ENCODE measurements around the gene ARHGAP24.

- TF ChIP-seq, protein P1, sequence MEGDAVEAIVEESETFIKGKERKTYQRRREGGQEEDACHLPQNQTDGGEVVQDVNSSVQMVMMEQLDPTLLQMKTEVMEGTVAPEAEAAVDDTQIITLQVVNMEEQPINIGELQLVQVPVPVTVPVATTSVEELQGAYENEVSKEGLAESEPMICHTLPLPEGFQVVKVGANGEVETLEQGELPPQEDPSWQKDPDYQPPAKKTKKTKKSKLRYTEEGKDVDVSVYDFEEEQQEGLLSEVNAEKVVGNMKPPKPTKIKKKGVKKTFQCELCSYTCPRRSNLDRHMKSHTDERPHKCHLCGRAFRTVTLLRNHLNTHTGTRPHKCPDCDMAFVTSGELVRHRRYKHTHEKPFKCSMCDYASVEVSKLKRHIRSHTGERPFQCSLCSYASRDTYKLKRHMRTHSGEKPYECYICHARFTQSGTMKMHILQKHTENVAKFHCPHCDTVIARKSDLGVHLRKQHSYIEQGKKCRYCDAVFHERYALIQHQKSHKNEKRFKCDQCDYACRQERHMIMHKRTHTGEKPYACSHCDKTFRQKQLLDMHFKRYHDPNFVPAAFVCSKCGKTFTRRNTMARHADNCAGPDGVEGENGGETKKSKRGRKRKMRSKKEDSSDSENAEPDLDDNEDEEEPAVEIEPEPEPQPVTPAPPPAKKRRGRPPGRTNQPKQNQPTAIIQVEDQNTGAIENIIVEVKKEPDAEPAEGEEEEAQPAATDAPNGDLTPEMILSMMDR (IDR thresholded peaks at IDR 0.05; ENCODE audit: poor library complexity): no peak
- no peak for TF ChIP-seq EZH2 (IDR thresholded peaks at IDR 0.05; ENCODE audit: borderline replicate concordance)
These were observed 481.5 kb downstream of the ARHGAP24 start for GRCh38 chr4:85956293-85956945.
